Gastrocnemius medialis (tissue), 4 donors: ENCODE measurements around the gene MPP2. TPM values are rescaled to one million over a fixed set of nuclear protein-coding genes. Genes with fewer than 3 reads are reported as not detected.

Experiments used
- ATAC-seq, 2 donors: fragments of 150-250 bp; one replicate each; pipeline ENCODE4 v1.9.1; 2016
- DNase-seq, 2 donors: peaks; one replicate each; pipeline ENCODE4 v3.0.0-alpha.2; 2019
- H3K27ac ChIP-seq, 4 donors: fragments of 200-600 bp; sonication (generic); 1 replicate in 1 of 4; 2 replicates in 3 of 4; pipeline ENCODE4 v1.5.1; 2016 to 2018; ENCODE audit warnings: mild to moderate bottlenecking in 2 of 4, moderate library complexity in 1 of 4
- H3K27me3 ChIP-seq, 3 donors: fragments of 200-600 bp; sonication (generic) in 2 of 3; 1 replicate in 1 of 3; 2 replicates in 2 of 3; pipeline versions ENCODE4 v1.5.1 to v1.6.0; 2016 to 2019; ENCODE audit warnings: mild to moderate bottlenecking in 1 of 3, moderate library complexity in 1 of 3
- H3K36me3 ChIP-seq, 2 donors: fragments of 200-600 bp; sonication (generic) in 1 of 2; one replicate each; pipeline ENCODE4 v1.5.1; 2017 to 2018
- H3K4me1 ChIP-seq, 2 donors: fragments of 200-600 bp; sonication (generic) in 1 of 2; one replicate each; pipeline ENCODE4 v1.5.1; 2016 to 2017; ENCODE audit warnings: mild to moderate bottlenecking in 2 of 2
- H3K4me3 ChIP-seq, 4 donors: fragments of 200-600 bp; sonication (generic) in 3 of 4; 1 replicate in 1 of 4; 2 replicates in 3 of 4; pipeline ENCODE4 v1.5.1; 2016 to 2019; ENCODE audit warnings: mild to moderate bottlenecking in 2 of 4
- H3K9me3 ChIP-seq, 3 donors: fragments of 200-600 bp; sonication (generic) in 2 of 3; 1 replicate in 1 of 3; 2 replicates in 2 of 3; pipeline ENCODE4 v1.5.1; 2016 to 2019
- CTCF ChIP-seq, 5 experiments: fragments of 450-650 bp in 3 of 5; fragments of 200-600 bp in 2 of 5; sonication (generic) in 2 of 5; IDR thresholded peaks in 4 of 5; conservative IDR thresholded peaks in 1 of 5; 1 replicate in 4 of 5; 2 replicates in 1 of 5; pipeline ENCODE4 v1.5.1; 2016 to 2019; ENCODE audit warnings: antibody characterized with exemption in 5 of 5, mild to moderate bottlenecking in 3 of 5, moderate library complexity in 3 of 5
- POLR2A ChIP-seq, 2 donors: fragments of 450-650 bp; IDR thresholded peaks; one replicate each; pipeline ENCODE4 v1.6.1; 2017; ENCODE audit warnings: antibody characterized with exemption in 2 of 2, mild to moderate bottlenecking in 2 of 2, moderate library complexity in 2 of 2
- in situ Hi-C, 4 donors: fragments of 200-750 bp; cut with MboI; loops; one replicate each; pipeline versions ENCODE4 v1.15.0 to v1.8.0; 2017; ENCODE audit warnings: low sequenced_read_pairs in 4 of 4
- intact Hi-C: fragments of 100-400 bp; cut with DNase I; formaldehyde crosslinking; loops from one replicate; pipeline ENCODE4 v1.15.1; 2023; ENCODE audit warnings: low total_unique reads
- total RNA-seq, 4 donors: library from RNA; depleted of rRNA; stranded (reverse); fragments of >200 nt; gene quantifications; one replicate each; pipeline versions ENCODE4 v1.1.0 to v1.2.3, GENCODE V29; 2016

Gene MPP2
- total RNA-seq, 4 donors from 2014 or later = 0.39 to 3.2 (median 2.0) TPM; not detected in 1

- no peak for DNase-seq
These were observed 27.5 kb downstream of the MPP2 start for GRCh38 chr17:43879723-43880419.

DNA sequence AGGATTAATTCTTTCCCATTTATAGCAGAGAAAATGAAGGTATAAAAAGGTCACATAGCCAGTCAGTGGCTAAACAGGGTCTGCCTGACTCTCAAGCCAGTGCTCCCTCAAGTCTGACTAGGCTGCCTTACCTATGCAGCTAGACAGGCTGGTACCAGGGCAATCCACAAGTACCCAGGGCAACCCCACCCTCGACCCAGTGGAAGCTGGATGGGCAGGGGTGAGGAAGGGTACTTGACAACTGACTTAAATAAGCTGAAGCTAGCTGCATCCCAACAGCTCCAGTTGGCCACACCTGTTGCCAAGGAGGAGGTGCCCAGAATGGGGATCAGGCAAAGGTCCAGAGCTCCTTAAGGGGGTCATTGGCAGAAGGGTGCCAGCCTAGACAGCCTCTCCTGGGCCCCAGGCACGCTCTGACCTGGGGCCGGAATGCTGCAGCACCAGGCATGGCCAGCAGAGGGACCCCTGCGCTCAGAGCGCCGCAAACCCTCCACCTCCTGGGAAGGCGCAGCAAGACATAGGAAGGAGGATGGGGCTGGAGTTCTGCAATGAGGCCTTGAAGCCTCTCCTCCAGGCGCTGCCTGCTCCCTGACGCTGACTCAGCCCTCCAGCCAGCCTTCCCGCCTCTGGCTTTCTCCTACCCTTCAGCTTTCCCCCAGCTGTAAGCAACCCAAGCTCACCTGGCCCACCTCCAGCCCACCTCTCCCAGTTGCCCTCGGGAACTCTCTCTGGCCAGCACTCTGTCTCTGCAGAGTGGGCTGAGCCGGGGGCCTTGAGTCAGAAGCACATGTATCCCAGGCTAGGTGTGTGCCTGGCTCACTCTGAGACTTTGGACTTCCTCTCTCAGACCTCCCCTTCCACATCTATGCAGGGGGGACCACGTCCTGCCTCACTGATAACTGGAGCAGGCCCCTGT is 28.8 kb downstream of the MPP2 start:
- DNase-seq (peak; percentile 18 to 50), ATAC-seq (peak; percentile 64 to 74)
- in situ Hi-C loops (no loop called here), intact Hi-C loops (no loop called here)
- Histone ChIP-seq H3K36me3 (no peaks in the 10 kb centered on the region), H3K4me3 (no peak overlapping the region), H3K27me3 (no peaks in the 10 kb centered on the region), H3K27ac (no peak overlapping the region), H3K9me3 (no peaks in the 10 kb centered on the region), H3K4me1 (peaks cover 5 to 11% of the 10 kb centered on the region in 2 donors)
- TF ChIP-seq CTCF (IDR thresholded peaks at IDR 0.05 in 4 of 5, conservative IDR thresholded peaks at IDR 0.05 in 1 of 5) (peak; percentile 76 to 95 (median 90)), POLR2A (IDR thresholded peaks at IDR 0.05) (no peak)

More at GRCh38 chr17:43879723-43880419, 27.5 kb downstream of the MPP2 start:
- TF ChIP-seq POLR2A (IDR thresholded peaks at IDR 0.05) = no peak
- no peak for TF ChIP-seq CTCF (IDR thresholded peaks at IDR 0.05 in 4 of 5, conservative IDR thresholded peaks at IDR 0.05 in 1 of 5)
- peaks cover 5 to 11% of the 10 kb centered on the region in 2 donors for H3K4me1 ChIP-seq
- in situ Hi-C loops = no loop called here
- no peak overlapping the region for H3K4me3 ChIP-seq
- no peaks in the 10 kb centered on the region for H3K9me3 ChIP-seq
- no peak for ATAC-seq
- H3K36me3 ChIP-seq = no peaks in the 10 kb centered on the region
- intact Hi-C loops = no loop called here
- no peak overlapping the region for H3K27ac ChIP-seq
- no peaks in the 10 kb centered on the region for H3K27me3 ChIP-seq

- H3K4me1 ChIP-seq = peaks cover 5 to 11% of the 10 kb centered on the region in 2 donors
- in situ Hi-C loops (no loop called here), intact Hi-C loops (no loop called here)
- DNase-seq (no peak), ATAC-seq (no peak)
- TF ChIP-seq POLR2A (IDR thresholded peaks at IDR 0.05) = no peak
- TF ChIP-seq CTCF (IDR thresholded peaks at IDR 0.05 in 4 of 5, conservative IDR thresholded peaks at IDR 0.05 in 1 of 5) = no peak
- no peak overlapping the region for H3K4me3 ChIP-seq
- H3K9me3 ChIP-seq = no peaks in the 10 kb centered on the region
- no peaks in the 10 kb centered on the region for H3K27me3 ChIP-seq
- H3K27ac ChIP-seq = no peak overlapping the region
- no peaks in the 10 kb centered on the region for H3K36me3 ChIP-seq
These were observed 29.7 kb downstream of the MPP2 start for GRCh38 chr17:43877451-43878155.

DNA sequence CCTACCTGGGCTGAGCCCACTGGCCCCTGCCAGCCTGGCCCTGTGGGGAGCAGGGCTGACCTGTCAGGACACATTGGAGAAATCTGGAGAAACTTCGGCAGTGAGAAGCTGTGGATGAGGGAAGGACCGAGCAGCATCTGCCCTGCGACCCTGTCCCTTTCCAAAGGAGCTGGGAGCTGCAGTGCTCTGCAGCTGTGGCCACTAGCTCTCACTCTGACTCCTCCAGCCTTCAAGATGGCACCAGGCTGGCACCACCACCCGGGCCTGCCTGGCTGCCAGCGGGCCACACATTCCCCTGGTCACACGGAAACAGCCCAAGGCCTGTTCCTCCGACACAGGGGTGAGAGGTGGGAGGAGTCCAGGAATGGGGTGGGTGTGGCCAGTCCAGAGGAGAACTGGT is 30.3 kb downstream of the MPP2 start:
- in situ Hi-C loops = no loop called here
- Histone ChIP-seq H3K36me3 (no peaks in the 10 kb centered on the region), H3K27me3 (no peaks in the 10 kb centered on the region), H3K4me1 (peaks cover 5 to 11% of the 10 kb centered on the region in 2 donors), H3K9me3 (no peaks in the 10 kb centered on the region), H3K27ac (no peak overlapping the region), H3K4me3 (no peak overlapping the region)
- DNase-seq = no peak
- ATAC-seq = no peak
- no peak for TF ChIP-seq POLR2A (IDR thresholded peaks at IDR 0.05)
- TF ChIP-seq CTCF (IDR thresholded peaks at IDR 0.05 in 4 of 5, conservative IDR thresholded peaks at IDR 0.05 in 1 of 5) = no peak
- intact Hi-C loops = no loop called here
